C4-2B (cell line): ENCODE measurements around the gene MAP2.

ENCODE experiments used
- H3K27ac ChIP-seq: fragments of 450-650 bp; 2 replicates; pipeline ENCODE4 v1.5.1; 2017
- CTCF ChIP-seq: fragments of 450-650 bp; conservative IDR thresholded peaks from 2 replicates; pipeline ENCODE4 v1.5.1; 2017; ENCODE audit warnings: mild to moderate bottlenecking
- ZFX ChIP-seq: fragments of 450-650 bp; IDR thresholded peaks from 2 replicates; pipeline ENCODE4 v1.6.1; 2017

MAP2 gene

GRCh38 chr2:209734805-209735204 is 311.0 kb downstream of the MAP2 start:
- H3K27ac ChIP-seq, result no peak overlapping the region
- TF ChIP-seq CTCF, result no peak
- TF ChIP-seq ZFX, result no peak

GRCh38 chr2:209741953-209742352 is 318.1 kb downstream of the MAP2 start:
- H3K27ac ChIP-seq, result no peak overlapping the region
- no peak for TF ChIP-seq CTCF
- TF ChIP-seq ZFX, result no peak

- TF ChIP-seq ZFX (no peak), CTCF (no peak)
- no peak overlapping the region for H3K27ac ChIP-seq
Measured at GRCh38 chr2:209753020-209753419, 329.2 kb downstream of the MAP2 start.

- H3K27ac ChIP-seq, result no peak overlapping the region
- TF ChIP-seq ZFX, result no peak
- TF ChIP-seq CTCF, result no peak
Measured at GRCh38 chr2:209757163-209757562, 333.3 kb downstream of the MAP2 start.

GRCh38 chr2:209761566-209761965 is 337.7 kb downstream of the MAP2 start:
- H3K27ac ChIP-seq, result no peak overlapping the region
- TF ChIP-seq CTCF (no peak), ZFX (no peak)

- TF ChIP-seq CTCF, result no peak
- TF ChIP-seq ZFX, result no peak
- H3K27ac ChIP-seq, result no peak overlapping the region
Measured at GRCh38 chr2:209762563-209762962, 338.7 kb downstream of the MAP2 start.

- H3K27ac ChIP-seq, result no peak overlapping the region
- TF ChIP-seq CTCF, result no peak
- TF ChIP-seq ZFX, result no peak
Measured at GRCh38 chr2:209763106-209763505, 339.3 kb downstream of the MAP2 start.
